GM12872 (cell line): ENCODE results near the gene KLK5.

ENCODE experiments used
- TF ChIP-seq, protein P1 (sequence below): IDR thresholded peaks from 3 replicates; pipeline ENCODE4 v1.5.1; 2011; ENCODE audit warnings: low read depth, mild to moderate bottlenecking, low read length, moderate library complexity; ENCODE audit not compliant: insufficient read depth

Gene KLK5

DNA sequence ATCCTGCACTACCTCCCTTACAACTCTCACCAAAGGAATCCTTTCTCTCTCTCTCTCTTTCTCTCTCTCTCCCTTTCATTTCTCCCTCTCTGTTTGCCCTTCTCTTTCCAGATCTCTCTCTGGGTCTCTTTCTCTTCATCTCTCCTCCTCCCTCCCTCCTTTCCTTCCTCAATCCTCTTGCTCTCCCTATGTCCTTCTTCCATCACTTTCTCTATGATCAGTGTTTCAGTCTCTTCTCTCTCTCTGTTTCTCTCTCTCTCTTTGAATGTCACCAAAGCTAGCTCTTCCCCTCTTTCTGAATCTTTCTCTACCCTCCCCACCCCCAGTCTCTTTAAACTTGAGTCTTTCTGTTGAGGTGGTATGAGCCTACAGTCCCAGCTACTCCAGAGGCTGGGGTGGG, 21.8 kb downstream of the KLK5 start:
- TF ChIP-seq, protein P1, sequence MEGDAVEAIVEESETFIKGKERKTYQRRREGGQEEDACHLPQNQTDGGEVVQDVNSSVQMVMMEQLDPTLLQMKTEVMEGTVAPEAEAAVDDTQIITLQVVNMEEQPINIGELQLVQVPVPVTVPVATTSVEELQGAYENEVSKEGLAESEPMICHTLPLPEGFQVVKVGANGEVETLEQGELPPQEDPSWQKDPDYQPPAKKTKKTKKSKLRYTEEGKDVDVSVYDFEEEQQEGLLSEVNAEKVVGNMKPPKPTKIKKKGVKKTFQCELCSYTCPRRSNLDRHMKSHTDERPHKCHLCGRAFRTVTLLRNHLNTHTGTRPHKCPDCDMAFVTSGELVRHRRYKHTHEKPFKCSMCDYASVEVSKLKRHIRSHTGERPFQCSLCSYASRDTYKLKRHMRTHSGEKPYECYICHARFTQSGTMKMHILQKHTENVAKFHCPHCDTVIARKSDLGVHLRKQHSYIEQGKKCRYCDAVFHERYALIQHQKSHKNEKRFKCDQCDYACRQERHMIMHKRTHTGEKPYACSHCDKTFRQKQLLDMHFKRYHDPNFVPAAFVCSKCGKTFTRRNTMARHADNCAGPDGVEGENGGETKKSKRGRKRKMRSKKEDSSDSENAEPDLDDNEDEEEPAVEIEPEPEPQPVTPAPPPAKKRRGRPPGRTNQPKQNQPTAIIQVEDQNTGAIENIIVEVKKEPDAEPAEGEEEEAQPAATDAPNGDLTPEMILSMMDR: no peak

GRCh38 chr19:50928831-50929230, 24.0 kb downstream of the KLK5 start:
- TF ChIP-seq, protein P1: no peak

DNA sequence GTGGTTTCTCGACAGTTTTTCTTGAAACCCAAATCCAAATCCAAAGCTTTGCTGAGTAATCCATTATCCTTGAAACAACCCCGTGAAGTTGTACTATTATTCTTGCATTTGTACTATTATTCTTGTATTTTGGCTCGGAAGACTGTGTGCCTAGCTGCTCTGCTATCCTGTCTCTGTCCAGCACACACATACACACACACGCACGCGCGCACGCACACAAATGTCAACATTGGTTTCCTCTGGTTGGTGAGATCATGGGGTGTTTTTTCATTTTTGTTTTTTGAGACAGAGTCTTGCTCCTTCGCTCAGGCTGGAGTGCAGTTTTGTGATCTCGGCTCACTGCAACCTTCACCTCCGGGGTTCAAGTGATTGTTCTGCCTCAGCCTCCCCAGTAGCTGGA, 26.7 kb downstream of the KLK5 start:
- TF ChIP-seq, protein P1: no peak

DNA sequence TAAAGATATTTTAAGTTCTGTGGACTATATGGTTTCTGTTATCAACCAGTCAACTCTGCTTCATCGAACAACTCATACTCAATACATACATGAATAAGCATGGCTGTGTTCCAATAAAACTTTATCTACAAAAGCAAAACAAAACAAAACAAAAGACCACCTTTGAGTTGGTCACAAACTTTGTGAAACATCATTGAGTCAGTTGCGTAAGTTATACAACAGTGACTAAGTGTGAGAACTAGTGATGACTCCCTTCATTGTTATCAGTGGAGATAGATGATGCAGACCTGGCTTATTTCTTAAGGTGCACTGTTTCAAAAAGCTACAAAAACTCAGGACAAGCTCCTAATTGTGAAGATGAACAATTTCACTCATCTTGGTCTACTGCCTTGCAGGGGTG, 27.1 kb downstream of the KLK5 start:
- TF ChIP-seq, protein P1: no peak

DNA sequence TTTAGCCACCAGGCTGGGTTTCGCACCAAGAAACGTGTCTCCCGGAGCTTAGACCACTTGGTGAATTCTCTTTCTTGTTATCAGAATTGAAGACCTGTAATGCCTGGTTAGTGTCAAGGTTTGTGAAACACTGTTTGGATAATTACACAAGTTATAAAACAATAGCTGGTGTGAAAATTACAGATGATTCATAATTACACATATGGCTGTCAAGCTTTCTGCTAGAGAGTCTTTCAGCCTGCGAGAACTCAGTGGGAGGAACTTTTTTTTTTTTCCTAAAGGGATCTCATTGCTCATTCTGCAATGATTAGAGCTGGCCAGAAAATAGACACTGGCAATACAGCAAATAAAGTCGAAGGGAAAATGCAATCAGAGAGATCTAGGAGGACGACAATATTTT, 28.3 kb downstream of the KLK5 start:
- TF ChIP-seq, protein P1: no peak

DNA sequence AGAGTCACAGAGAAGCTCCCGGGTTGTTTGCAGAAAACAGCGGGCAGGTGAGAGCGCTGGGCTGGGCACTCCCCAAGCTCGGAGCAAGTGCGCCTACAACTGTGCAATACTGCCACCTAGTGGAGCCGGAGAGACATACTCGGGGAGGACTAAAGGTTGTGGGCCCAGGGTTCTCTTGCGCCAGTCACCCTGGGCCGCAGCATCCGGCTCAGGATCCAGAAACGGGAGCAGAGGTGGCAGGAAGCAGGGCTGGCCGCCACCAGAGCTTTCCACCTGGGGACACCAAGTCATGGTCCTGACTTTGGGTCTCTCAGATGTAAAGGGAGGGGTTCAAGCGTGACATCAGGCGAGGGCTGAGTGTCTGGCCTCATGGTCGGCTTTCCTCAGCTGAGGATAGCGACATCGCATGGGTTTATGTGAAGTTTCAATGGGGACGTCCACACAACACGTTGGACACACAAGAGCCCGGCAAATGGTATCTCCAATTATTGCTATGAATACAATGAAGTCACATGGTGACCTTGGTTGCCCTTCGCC, 30.5 kb downstream of the KLK5 start:
- TF ChIP-seq, protein P1: peak; percentile 87

- TF ChIP-seq, protein P1: no peak
Measured at GRCh38 chr19:50921426-50922316, 31.2 kb downstream of the KLK5 start.
